Loucy (cell line): ENCODE data around the gene CKS1B.

Experiments used
- H2AFZ ChIP-seq: fragments of 200-600 bp; sonication (generic); 2 replicates; pipeline ENCODE4 v1.6.0; 2016; ENCODE audit warnings: antibody characterized with exemption, mild to moderate bottlenecking, low read length, moderate library complexity
- H3F3A ChIP-seq: fragments of 200-600 bp; 2 replicates; pipeline ENCODE4 v1.6.0; 2016; ENCODE audit warnings: antibody characterized with exemption, low read depth, mild to moderate bottlenecking
- H3K27me3 ChIP-seq: fragments of 200-600 bp; sonication (generic); 2 replicates; pipeline ENCODE4 v1.6.1; 2014; ENCODE audit warnings: low read length, mild to moderate bottlenecking; ENCODE audit not compliant: insufficient read depth, poor library complexity, severe bottlenecking
- H3K36me3 ChIP-seq: fragments of 200-600 bp; sonication (generic); 2 replicates; pipeline ENCODE4 v1.6.1; 2016; ENCODE audit warnings: low read length; ENCODE audit not compliant: insufficient read depth
- H3K4me1 ChIP-seq: fragments of 200-600 bp; sonication (generic); 2 replicates; pipeline ENCODE4 v1.5.1; 2014; ENCODE audit warnings: low read length, mild to moderate bottlenecking; ENCODE audit not compliant: insufficient read depth, poor library complexity, severe bottlenecking
- H3K4me2 ChIP-seq: fragments of 200-600 bp; sonication (generic); 2 replicates; pipeline ENCODE4 v1.6.0; 2014; ENCODE audit warnings: antibody characterized with exemption, low read length, low read depth, mild to moderate bottlenecking; ENCODE audit not compliant: poor library complexity, severe bottlenecking
- H3K4me3 ChIP-seq: fragments of 200-600 bp; sonication (generic); 2 replicates; pipeline ENCODE4 v1.5.1; 2014; ENCODE audit warnings: low read length, mild to moderate bottlenecking, mixed read lengths; ENCODE audit not compliant: poor library complexity, severe bottlenecking
- H3K79me2 ChIP-seq: fragments of 200-600 bp; sonication (generic); 2 replicates; pipeline ENCODE4 v1.6.1; 2014; ENCODE audit warnings: low read length; ENCODE audit not compliant: insufficient read depth
- H3K9ac ChIP-seq: fragments of 200-600 bp; sonication (generic); 2 replicates; pipeline ENCODE4 v1.6.0; 2014; ENCODE audit warnings: mild to moderate bottlenecking, low read depth, low read length, moderate library complexity; ENCODE audit not compliant: poor library complexity, severe bottlenecking
- H3K9me2 ChIP-seq: fragments of 200-600 bp; sonication (generic); replicated peaks from 2 replicates; pipeline ENCODE4 v1.6.1; 2016; ENCODE audit warnings: low read depth, low read length, mixed read lengths
- H3K9me3 ChIP-seq: fragments of 200-600 bp; sonication (generic); 2 replicates; pipeline ENCODE4 v1.6.1; 2014; ENCODE audit warnings: mild to moderate bottlenecking, antibody characterized with exemption, low read length, low read depth; ENCODE audit not compliant: insufficient read depth
- H4K20me1 ChIP-seq: fragments of 200-600 bp; sonication (generic); 2 replicates; pipeline ENCODE4 v1.6.0; 2014; ENCODE audit warnings: antibody characterized with exemption, low read length, mild to moderate bottlenecking; ENCODE audit not compliant: insufficient read depth, poor library complexity, severe bottlenecking
- EZH2phosphoT487 ChIP-seq: fragments of 200-600 bp; IDR thresholded peaks from 2 replicates; pipeline ENCODE4 v1.6.1; 2018; ENCODE audit warnings: antibody characterized with exemption, mild to moderate bottlenecking, moderate library complexity, borderline replicate concordance
- TF ChIP-seq, protein P1 (sequence below): fragments of 200-600 bp; sonication (generic); conservative IDR thresholded peaks from 2 replicates; pipeline ENCODE4 v1.5.1; 2014; ENCODE audit warnings: mild to moderate bottlenecking, antibody characterized with exemption, low read length

CKS1B gene

DNA sequence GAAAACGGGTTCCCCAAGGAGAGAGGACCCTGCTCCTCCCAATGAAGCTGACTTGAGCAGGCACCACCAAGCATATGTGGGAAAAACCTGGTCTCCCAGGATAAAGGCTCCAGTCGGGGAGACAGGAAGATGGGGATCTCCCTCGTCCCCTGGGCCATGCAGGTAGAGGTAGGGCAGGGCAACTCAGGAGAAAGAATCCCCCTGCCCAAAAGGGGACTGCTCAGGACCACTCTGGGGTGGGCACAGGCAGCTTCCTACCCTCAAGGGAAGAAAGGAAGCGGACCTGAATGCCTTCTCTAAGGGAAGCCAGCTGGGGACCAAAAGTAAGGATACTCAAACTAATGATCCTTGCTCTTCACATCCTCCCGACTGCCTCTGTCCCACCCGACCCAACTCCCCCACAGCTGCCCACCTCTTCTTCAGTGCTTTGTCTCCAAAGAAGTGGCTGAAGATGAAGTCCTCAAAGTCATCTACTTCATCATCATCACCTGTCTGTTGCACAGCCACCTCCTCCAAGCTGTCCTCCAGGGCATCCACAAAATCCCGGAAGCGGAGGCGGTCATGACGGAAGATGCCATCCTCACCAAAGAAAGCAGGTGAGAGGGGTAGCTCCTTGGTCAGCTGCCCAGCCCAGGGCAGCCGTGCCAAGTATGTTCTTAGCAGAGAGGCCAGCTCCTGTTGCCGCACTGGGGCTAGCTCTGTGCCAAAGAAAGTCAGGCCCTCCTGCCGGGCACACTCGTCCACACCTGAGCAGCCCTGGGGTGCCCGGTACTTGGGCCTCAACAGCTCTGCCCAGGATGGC lies 29.1 kb upstream of the CKS1B start:
- no peaks in the 10 kb centered on the region for H3K9me2 ChIP-seq
- TF ChIP-seq, protein P1, sequence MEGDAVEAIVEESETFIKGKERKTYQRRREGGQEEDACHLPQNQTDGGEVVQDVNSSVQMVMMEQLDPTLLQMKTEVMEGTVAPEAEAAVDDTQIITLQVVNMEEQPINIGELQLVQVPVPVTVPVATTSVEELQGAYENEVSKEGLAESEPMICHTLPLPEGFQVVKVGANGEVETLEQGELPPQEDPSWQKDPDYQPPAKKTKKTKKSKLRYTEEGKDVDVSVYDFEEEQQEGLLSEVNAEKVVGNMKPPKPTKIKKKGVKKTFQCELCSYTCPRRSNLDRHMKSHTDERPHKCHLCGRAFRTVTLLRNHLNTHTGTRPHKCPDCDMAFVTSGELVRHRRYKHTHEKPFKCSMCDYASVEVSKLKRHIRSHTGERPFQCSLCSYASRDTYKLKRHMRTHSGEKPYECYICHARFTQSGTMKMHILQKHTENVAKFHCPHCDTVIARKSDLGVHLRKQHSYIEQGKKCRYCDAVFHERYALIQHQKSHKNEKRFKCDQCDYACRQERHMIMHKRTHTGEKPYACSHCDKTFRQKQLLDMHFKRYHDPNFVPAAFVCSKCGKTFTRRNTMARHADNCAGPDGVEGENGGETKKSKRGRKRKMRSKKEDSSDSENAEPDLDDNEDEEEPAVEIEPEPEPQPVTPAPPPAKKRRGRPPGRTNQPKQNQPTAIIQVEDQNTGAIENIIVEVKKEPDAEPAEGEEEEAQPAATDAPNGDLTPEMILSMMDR = no peak
- no peak for TF ChIP-seq EZH2phosphoT487
- H3F3A ChIP-seq = no peaks in the 10 kb centered on the region
- H3K79me2 ChIP-seq = peaks cover 13% of the 10 kb centered on the region; the same call in 1 of the 2 replicates
- H3K36me3 ChIP-seq = peaks cover 38% of the 10 kb centered on the region; the same call in 1 of the 2 replicates
- H3K4me3 ChIP-seq = no peak overlapping the region
- no peak overlapping the region for H3K4me2 ChIP-seq
- no peak overlapping the region for H3K9ac ChIP-seq
- H4K20me1 ChIP-seq = no peaks in the 10 kb centered on the region
- H3K9me3 ChIP-seq = no peaks in the 10 kb centered on the region
- no peaks in the 10 kb centered on the region for H3K27me3 ChIP-seq
- H2AFZ ChIP-seq = no peak overlapping the region
- H3K4me1 ChIP-seq = peaks cover 60% of the 10 kb centered on the region

DNA sequence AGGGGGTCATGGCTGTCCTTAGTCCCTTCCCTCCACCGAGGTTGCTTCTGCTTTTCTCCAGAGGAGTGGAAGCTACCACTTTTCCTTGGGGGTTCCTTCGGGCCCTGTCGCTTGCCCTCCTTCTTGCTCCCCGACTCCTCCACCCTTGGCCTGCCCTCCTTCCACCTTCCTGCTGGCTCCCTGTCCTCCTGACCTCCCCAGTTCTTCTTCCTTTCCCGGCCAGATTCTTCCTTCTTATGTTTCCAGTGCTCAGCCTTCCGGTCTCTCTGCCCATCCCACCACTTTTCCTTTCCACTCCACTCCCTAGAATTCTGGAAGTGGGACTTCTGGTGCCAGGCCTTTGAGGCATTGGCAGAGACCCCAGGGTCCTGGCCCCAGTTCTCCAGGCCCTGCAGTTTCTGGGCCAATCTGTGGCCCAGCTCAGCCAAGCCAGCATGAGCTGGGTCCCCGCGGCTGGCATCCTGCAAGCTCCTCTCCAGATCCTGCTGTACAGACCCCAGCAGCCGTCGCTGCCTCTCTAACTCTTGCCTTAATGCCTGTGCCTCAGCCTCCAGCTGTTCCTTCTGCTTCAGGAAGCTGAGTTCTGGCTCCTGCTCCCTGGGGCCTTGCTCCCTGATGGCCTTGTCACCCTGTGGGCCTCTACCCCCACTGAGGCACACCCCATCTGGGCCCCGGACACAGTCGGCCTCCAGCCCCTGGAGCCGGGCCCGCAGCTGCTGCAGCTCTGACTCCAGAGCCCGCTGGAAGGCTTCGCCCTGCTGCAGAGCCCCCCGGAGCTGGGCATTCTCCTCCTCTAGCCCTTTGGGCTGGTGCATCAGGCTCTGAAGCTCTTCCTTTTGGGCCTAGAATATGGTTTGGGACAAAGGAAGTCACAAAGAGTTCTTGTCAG lies 28.3 kb upstream of the CKS1B start:
- Histone ChIP-seq H3K9ac (no peak overlapping the region), H3K4me2 (no peak overlapping the region), H4K20me1 (peaks cover 8% of the 10 kb centered on the region)

DNA sequence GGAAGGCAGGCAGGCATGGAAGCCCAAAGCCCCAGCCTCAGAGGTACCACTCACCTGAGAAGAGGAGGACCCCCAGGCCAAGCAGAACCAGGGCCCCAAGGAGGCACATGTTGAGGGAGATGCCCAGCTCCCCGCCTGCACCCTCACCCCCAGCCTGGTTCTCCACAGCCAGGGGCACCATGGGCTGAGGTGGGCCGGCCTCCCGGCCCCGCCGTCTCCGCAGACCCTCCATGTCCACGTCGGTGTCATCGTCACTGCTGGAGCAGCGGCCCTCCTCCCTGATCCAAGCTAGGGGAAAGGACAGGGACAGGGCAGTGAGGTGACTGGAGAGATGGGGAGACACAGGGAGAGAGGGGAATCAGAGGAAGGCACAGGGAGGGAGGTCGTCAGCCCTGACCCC lies 26.4 kb upstream of the CKS1B start:
- H3K9me3 ChIP-seq = no peaks in the 10 kb centered on the region
- H3K79me2 ChIP-seq = peaks cover 39% of the 10 kb centered on the region
- H3K36me3 ChIP-seq = peaks cover 47% of the 10 kb centered on the region; the same call in 1 of the 2 replicates
- no peaks in the 10 kb centered on the region for H3K9me2 ChIP-seq
- H3F3A ChIP-seq = 0 out of 2 replicates have a peak, but pooled peaks cover 4% of the 10 kb centered on the region
- H4K20me1 ChIP-seq = peaks cover 9% of the 10 kb centered on the region
- H3K4me2 ChIP-seq = peak overlapping the region; percentile 27
- TF ChIP-seq, protein P1 = no peak
- TF ChIP-seq EZH2phosphoT487 = no peak
- H3K27me3 ChIP-seq = no peaks in the 10 kb centered on the region
- H3K4me1 ChIP-seq = peaks cover 59% of the 10 kb centered on the region
- H3K4me3 ChIP-seq = no peak overlapping the region
- peak overlapping the region; percentile 46 for H3K9ac ChIP-seq
- no peak overlapping the region for H2AFZ ChIP-seq

More for the DNA sequence above, 28.3 kb upstream of the CKS1B start:
- no peak overlapping the region for H2AFZ ChIP-seq
- H3K4me1 ChIP-seq = peaks cover 60% of the 10 kb centered on the region
- no peaks in the 10 kb centered on the region for H3K27me3 ChIP-seq
- no peaks in the 10 kb centered on the region for H3K9me3 ChIP-seq
- no peaks in the 10 kb centered on the region for H3K9me2 ChIP-seq
- TF ChIP-seq, protein P1 = no peak
- TF ChIP-seq EZH2phosphoT487 = no peak
- H3K36me3 ChIP-seq = peaks cover 46% of the 10 kb centered on the region; the same call in 1 of the 2 replicates
- H3F3A ChIP-seq = no peaks in the 10 kb centered on the region
- no peak overlapping the region for H3K4me3 ChIP-seq
- H3K79me2 ChIP-seq = peaks cover 21% of the 10 kb centered on the region
